ENCODE measurements around the gene HPCAL4.

HPCAL4 gene

DNA sequence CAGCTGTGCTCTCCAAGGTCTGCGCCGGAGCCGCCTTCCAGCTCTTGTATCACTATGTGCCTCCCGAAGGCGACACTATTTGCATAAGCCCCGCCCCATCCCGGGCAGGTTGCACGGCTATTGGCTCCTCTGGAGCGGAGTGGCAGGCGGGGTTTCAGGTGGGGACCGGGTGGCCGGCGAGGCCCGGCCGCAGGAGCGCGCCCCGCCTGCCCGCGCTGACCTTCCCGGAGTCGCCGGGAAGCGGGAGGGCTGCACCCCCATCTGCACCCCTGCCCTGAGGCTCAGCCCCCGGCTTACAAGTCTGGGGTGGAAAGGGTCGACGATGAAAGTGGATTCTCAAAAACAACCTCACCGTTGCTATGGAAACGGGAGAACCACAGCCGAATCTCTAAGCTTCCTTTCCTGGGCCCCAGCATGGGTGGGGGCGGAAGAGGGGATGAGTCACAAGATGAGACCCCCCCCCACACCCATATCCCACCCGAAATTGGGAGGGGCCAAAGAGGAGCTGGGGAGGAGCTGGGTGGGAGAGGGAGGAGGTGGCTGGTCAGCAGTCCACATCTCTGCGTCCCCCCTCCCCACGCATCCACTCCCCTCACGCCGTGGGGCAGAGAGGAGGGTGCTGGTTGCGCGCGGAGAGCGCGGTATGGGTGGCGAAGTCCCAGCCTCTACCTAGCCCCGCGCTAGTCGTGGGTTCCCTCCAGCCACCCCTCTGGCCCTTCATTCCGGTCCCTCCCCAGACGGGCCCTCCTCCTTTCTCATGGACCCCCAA lies at the start of gene HPCAL4:
TSS of gene HPCAL4 (minus strand) at position 51 of the 769 bp plus-strand sequence. CDS start 6,830 bp downstream, outside the sequence.
- H3K4me1 ChIP-seq (ENCODE audit: insufficient read depth, low read length) = no peaks in the 10 kb centered on the region
- H3K36me3 ChIP-seq (ENCODE audit: insufficient read depth, low read length) = no peaks in the 10 kb centered on the region
- H3K9ac ChIP-seq (ENCODE audit: low read depth, low read length) = peak within 1 kb of the TSS; percentile 22; the same call in 1 of the 2 replicates
- no peaks in the 10 kb centered on the region for H3K9me3 ChIP-seq (ENCODE audit: control insufficient read depth, insufficient read depth, low read length)

DNA sequence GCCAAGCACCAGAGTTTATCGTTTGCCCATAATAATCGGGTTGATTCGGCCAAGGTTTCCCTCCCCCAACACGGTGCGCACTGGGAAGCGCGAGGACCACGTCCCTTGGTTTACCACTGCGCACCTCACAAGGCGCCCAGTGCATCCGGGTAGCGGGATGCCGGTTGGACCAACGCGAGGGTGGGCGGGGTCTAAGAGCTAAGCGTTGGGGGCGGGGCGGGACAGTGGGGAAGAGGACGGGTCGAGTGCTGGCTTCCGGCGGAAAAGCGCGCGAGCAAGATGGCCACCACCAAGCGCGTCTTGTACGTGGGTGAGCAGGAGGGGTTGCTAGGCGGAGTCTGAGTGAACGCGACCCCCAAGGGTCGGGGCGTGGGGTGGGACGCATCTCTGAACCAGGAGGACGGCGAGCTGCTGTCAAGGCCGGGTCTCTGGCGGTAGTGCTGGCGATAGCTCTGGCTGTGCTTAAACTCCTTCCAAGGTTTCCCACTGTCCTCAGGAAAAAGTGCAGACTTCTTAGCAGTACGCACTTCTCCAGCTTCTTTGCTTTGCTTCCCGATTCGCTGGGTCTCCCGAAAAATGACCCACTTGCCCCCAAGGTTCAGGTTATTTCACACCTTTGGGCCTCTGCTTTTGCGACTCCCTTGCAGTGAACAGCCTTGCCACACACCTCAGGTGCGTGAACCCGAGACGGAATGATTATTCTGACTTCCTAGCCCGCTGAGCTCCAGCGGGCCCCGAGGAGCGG lies 47.6 kb upstream of the HPCAL4 start, which contains the start of gene PPIE:
TSS of gene PPIE (plus strand) at position 261 of the 745 bp plus-strand sequence. CDS start at position 280, 19 bp downstream.
- no peaks in the 10 kb centered on the region for H3K9me3 ChIP-seq (ENCODE audit: control insufficient read depth, insufficient read depth, low read length)
- H3K4me1 ChIP-seq (ENCODE audit: insufficient read depth, low read length) = no peaks in the 10 kb centered on the region
- peak within 1 kb of the TSS; percentile 83 for H3K9ac ChIP-seq (ENCODE audit: low read depth, low read length)
- peaks cover 8% of the 10 kb centered on the region for H3K36me3 ChIP-seq (ENCODE audit: insufficient read depth, low read length)

DNA sequence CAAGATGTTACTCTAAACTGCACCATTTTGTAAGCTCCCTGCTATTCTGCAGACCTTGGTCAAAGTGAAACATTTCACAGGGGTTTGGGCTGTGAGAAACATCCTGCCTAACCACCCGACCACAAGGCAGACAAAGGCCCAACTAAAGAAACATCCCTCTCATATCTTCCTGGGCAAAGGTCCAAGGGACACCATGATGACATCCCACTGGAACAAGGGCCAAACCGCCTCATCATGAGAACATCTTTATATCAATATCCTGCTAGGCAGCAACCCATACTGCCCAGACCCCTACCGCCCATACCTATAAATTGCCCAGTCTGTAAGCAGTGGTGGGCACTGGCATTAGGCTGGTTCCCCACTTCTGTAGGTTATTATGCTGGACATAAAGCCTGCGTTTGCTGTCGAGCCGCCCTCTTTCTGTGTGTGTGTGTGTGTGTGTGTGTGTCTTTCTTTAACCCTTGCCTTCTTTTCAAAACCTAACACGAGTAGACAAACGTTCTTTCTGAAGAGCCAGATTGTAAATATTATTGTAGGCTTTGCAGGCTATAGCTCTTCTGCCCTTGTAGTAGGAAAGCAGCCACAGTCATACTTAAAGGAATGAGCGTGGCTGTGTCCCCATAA lies 46.4 kb upstream of the HPCAL4 start:
- no peaks in the 10 kb centered on the region for H3K4me1 ChIP-seq (ENCODE audit: insufficient read depth, low read length)
- H3K9me3 ChIP-seq (ENCODE audit: control insufficient read depth, insufficient read depth, low read length) = no peaks in the 10 kb centered on the region
- no peaks in the 10 kb centered on the region; the same call in 1 of the 2 replicates for H3K36me3 ChIP-seq (ENCODE audit: insufficient read depth, low read length)
- H3K9ac ChIP-seq (ENCODE audit: low read depth, low read length) = no peak overlapping the region

DNA sequence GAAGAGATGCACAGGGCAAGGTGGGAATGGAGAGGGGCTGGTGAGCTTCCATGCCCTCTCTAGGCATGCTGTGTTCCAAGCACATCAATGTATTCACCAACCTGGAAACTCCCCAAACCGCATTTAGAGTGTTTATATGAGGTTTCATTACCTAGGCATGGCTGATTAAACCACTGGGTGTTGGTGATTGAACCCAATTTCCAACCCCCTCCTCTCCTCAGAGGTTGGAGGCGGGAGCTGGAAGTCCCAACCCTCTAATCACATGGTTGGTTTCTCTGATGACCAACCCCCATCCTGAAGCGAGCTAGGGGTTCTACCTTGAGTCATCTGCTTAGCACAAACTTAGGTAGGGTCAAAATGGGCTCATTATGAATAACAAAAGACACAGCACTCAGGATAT lies 44.5 kb upstream of the HPCAL4 start:
- Histone ChIP-seq H3K36me3 (ENCODE audit: insufficient read depth, low read length) (no peaks in the 10 kb centered on the region), H3K9me3 (ENCODE audit: control insufficient read depth, insufficient read depth, low read length) (no peaks in the 10 kb centered on the region), H3K4me1 (ENCODE audit: insufficient read depth, low read length) (no peaks in the 10 kb centered on the region), H3K9ac (ENCODE audit: low read depth, low read length) (no peak overlapping the region)

DNA sequence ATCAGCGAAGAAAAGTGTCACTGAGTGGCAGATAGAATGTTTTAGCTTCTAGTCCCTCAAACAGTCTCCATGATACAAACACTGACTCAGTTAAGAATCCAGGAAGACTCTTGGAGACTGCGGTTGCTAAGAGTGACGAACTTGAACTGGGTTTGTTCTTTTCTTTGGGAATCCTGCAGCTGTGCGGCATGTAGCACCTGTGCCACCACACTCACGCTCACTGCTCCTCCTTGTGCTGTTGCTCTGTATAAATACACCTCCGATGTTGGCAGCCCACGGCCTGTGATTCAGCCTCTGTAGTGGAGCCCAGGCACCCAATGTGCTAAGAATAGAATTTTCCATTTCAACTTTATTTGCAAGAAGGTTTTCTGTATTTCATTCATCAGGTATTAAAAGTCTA lies 41.9 kb upstream of the HPCAL4 start:
- H3K9me3 ChIP-seq (ENCODE audit: control insufficient read depth, insufficient read depth, low read length) = no peaks in the 10 kb centered on the region
- H3K4me1 ChIP-seq (ENCODE audit: insufficient read depth, low read length) = no peaks in the 10 kb centered on the region

DNA sequence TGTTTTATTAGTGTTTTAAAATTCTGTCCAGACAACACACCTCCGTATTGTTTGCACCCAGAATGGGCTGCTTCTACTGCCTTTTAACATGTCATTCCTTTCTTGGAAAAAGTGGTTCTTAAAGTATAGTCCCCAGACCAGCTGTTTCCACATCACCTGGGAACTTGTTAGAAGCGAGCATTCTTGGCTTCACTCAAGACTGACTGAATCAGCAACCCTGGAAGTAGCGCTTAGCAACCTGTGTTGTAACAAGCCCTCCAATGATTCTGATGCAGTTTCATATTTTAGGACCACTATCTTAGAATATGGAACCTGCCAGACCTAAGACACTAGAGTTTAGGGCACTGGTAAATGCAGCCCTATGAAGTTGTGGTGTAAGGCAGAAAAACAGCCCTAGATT lies 41.5 kb upstream of the HPCAL4 start:
- Histone ChIP-seq H3K9ac (ENCODE audit: low read depth, low read length) (no peak overlapping the region), H3K4me1 (ENCODE audit: insufficient read depth, low read length) (no peaks in the 10 kb centered on the region), H3K9me3 (ENCODE audit: control insufficient read depth, insufficient read depth, low read length) (no peaks in the 10 kb centered on the region), H3K36me3 (ENCODE audit: insufficient read depth, low read length) (no peaks in the 10 kb centered on the region)

More for the DNA sequence above, 41.9 kb upstream of the HPCAL4 start:
- Histone ChIP-seq H3K9ac (ENCODE audit: low read depth, low read length) (no peak overlapping the region), H3K36me3 (ENCODE audit: insufficient read depth, low read length) (no peaks in the 10 kb centered on the region)

DNA sequence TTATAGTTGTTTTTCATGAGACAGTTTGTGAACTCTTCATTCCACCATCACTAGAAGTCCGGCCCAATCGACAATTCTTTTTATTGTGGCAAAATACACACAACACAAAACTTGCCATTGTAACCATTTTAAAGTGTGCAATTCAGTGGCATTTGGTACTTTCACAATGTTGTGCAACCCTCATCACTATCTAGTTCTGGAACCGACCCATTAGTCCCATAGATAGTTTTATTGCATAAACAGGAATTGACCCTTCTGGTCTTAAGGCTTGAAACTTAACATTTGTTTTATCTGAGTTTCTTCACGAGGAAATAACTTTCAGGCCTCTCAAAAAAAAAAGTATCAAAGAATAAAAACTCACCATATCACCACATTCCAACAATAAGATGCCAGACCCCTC lies 38.6 kb upstream of the HPCAL4 start:
- Histone ChIP-seq H3K9me3 (ENCODE audit: control insufficient read depth, insufficient read depth, low read length) (no peaks in the 10 kb centered on the region), H3K36me3 (ENCODE audit: insufficient read depth, low read length) (no peaks in the 10 kb centered on the region), H3K9ac (ENCODE audit: low read depth, low read length) (no peak overlapping the region), H3K4me1 (ENCODE audit: insufficient read depth, low read length) (no peaks in the 10 kb centered on the region)

DNA sequence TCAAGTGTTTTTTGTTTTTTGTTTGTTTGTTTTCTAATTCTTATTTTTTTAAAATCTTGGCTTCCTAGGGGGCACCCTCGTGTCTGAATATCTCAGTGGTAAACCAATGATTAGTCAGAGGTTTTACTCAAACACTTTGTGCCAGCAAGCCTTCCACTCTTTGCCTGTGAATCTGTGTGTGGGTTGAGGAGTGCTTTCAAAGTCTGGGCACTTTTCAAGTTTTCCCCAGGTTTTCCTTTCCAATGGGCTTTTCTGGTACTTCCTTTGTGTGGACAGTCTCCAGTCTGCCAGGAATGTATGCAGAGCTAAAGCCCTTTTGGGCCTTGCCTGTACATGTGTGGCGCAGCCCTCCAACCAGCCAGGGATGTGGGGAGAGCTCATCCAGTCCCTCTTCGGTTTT lies 37.8 kb upstream of the HPCAL4 start:
- Histone ChIP-seq H3K36me3 (ENCODE audit: insufficient read depth, low read length) (no peaks in the 10 kb centered on the region), H3K9me3 (ENCODE audit: control insufficient read depth, insufficient read depth, low read length) (no peaks in the 10 kb centered on the region), H3K9ac (ENCODE audit: low read depth, low read length) (no peak overlapping the region), H3K4me1 (ENCODE audit: insufficient read depth, low read length) (no peaks in the 10 kb centered on the region)

DNA sequence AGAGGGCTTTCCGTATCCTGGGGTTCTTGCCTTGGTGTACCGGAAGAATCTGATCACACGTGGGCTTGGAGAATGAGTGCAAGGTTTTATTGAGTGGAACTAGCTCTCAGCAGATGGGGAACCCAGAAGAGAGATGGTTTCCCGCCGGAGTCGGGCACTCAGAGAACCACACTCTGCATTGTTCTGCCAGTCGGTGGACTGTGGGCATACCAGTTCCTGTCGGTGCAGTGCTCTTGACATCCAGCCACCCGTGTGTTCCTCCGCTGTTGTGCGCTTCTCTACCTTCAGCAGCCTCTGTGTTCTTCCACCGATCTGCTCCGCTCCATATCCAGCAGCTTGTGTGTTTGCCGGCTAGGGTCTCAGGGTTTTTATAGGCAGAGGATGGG lies 36.7 kb upstream of the HPCAL4 start:
- Histone ChIP-seq H3K36me3 (ENCODE audit: insufficient read depth, low read length) (no peaks in the 10 kb centered on the region), H3K9ac (ENCODE audit: low read depth, low read length) (no peak overlapping the region), H3K4me1 (ENCODE audit: insufficient read depth, low read length) (no peaks in the 10 kb centered on the region), H3K9me3 (ENCODE audit: control insufficient read depth, insufficient read depth, low read length) (no peaks in the 10 kb centered on the region)

DNA sequence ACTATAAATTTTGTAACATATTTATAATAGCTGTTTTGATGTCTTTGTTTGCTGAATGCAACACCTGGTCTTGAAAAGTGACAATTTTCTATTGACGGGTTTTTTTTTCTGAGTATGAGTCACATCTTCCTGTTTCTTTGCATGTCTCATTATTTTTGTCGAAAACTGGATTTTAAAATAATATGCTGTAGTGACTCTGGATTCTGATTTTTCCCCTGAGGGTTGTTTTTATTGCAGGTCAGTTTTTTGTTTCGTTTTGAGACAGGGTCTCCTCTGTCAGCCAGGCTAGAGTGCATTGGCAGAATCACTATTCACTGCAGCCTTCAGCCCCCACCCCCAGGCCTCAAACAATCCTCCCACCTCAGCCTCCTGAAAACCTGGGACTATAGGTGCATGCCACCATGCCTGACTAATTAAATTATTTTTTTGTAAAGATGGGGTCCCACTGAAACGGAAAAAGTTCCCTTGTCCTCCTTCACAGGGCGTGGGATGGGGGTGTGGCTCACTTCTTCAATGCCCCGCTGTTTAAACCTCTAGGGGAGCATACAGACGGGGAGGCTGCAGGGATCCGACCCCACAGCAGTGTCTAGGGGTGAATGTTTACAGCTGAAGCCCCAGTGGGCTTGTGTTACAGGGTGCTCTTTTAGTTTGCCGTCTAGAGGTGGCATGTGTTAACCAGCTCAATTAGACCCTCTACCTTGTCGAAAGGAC lies 36.1 kb upstream of the HPCAL4 start:
- no peaks in the 10 kb centered on the region for H3K36me3 ChIP-seq (ENCODE audit: insufficient read depth, low read length)

DNA sequence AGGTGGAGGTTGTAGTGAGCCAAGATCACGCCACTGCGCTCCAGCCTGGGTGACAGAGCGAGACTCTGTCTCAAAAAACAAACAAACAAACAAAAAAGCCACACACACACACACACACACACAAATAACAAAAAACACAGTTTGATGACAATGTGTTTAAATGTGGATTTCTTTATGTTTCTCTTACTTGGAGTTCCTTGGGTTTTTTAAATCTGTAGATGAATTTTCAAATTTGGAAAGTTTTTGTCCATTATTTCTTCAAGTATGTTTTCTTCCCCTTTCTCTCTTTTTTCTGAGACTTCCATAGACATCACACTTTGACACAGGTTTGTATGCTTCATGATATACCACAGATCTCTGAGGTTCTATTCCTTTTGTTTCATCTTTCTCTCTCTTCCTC lies 35.4 kb upstream of the HPCAL4 start:
- no peaks in the 10 kb centered on the region for H3K4me1 ChIP-seq (ENCODE audit: insufficient read depth, low read length)
- H3K9ac ChIP-seq (ENCODE audit: low read depth, low read length) = no peak overlapping the region
- H3K36me3 ChIP-seq (ENCODE audit: insufficient read depth, low read length) = no peaks in the 10 kb centered on the region
- H3K9me3 ChIP-seq (ENCODE audit: control insufficient read depth, insufficient read depth, low read length) = no peaks in the 10 kb centered on the region

More for the DNA sequence above, 36.1 kb upstream of the HPCAL4 start:
- Histone ChIP-seq H3K4me1 (ENCODE audit: insufficient read depth, low read length) (no peaks in the 10 kb centered on the region), H3K9ac (ENCODE audit: low read depth, low read length) (no peak overlapping the region), H3K9me3 (ENCODE audit: control insufficient read depth, insufficient read depth, low read length) (no peaks in the 10 kb centered on the region)

DNA sequence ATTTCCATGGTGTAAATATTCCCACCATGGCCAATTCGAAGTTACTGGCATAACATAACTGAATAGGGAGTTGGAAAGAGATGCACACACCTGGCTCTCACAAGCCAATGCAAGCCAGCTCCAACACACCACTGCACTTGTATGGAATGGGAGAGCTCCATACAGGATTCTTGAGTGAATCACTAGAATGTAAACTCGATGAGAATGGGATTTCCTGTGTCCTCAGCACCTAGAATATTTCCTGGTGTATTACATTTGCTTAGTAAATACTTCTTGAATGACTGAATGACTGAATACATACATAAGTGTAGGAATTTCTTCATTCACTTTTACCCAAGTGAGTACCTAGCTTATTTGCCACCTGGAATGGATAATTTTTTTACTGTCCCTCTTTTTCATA lies 31.3 kb upstream of the HPCAL4 start:
- no peaks in the 10 kb centered on the region for H3K4me1 ChIP-seq (ENCODE audit: insufficient read depth, low read length)
- H3K9ac ChIP-seq (ENCODE audit: low read depth, low read length) = no peak overlapping the region
- no peaks in the 10 kb centered on the region for H3K9me3 ChIP-seq (ENCODE audit: control insufficient read depth, insufficient read depth, low read length)
- no peaks in the 10 kb centered on the region for H3K36me3 ChIP-seq (ENCODE audit: insufficient read depth, low read length)

DNA sequence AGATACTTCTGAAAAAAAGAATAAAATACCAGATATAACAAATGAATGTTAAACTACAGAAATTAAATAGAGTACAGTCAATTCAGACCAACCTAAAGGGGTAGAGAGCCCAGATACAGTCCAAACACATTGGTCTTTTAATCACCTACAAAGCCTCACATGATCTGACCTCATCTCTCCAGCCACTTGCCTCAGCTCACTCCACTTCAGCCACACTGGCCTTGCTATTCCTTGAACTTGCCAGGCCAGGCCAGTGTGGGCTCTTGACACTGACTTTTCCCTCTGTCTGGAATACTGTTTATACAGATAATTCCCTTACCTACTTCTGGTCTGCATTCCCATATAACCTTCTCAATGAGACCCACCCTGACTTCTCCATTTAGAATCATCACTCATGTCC lies 30.4 kb upstream of the HPCAL4 start:
- no peak overlapping the region for H3K9ac ChIP-seq (ENCODE audit: low read depth, low read length)
- H3K36me3 ChIP-seq (ENCODE audit: insufficient read depth, low read length) = no peaks in the 10 kb centered on the region
- H3K4me1 ChIP-seq (ENCODE audit: insufficient read depth, low read length) = no peaks in the 10 kb centered on the region
- H3K9me3 ChIP-seq (ENCODE audit: control insufficient read depth, insufficient read depth, low read length) = no peaks in the 10 kb centered on the region
